Central memory CD4-positive, alpha-beta T cell (primary cell): ENCODE data around the gene FERMT1.
"Not testable (repeated sequence)": the region's sequence is repeated elsewhere in the genome, so short reads cannot be mapped to it uniquely, and the experiment has no call there.

Experiments used
- DNase-seq: peaks from one replicate; pipeline ENCODE4 v3.0.0; 2022

Gene FERMT1

DNA sequence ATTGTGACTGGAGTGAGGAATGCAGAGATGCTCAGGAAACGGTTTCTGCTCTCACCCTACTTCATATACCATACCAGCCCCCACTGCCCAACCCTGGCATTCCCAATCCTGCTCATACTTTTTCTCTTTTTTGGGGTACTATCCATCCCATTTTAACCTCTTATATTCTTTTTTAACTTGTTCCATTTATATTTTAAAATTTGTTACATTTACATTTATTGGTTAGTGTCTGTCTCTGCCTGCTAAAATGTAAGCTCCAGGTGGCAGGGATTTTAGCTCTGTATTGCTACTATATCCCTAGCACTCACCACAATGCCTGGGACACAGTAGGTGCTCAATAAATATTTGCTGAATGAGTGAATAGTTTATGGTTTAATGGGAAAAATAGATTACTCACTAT is 8.1 kb downstream of the FERMT1 start:
- DNase-seq = no peak

DNA sequence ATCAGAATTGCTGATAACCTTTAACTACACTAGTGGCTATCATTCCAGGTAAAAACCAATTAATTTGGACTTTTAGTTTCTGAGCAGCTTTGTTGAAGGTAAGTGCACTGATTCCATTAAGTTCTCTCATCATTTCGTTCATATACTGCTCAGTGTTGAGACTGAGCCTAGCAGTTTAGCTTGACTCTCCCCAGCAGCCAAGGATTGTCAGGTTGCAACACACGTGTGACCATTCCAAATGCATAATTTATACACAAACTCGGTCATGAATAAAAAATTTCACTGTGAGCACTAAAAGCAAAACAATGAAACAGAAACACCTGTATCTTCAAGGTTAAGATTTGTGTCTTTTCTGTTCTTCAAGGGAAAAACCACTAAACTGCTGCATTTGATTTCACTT is 8.9 kb downstream of the FERMT1 start:
- no peak for DNase-seq

DNA sequence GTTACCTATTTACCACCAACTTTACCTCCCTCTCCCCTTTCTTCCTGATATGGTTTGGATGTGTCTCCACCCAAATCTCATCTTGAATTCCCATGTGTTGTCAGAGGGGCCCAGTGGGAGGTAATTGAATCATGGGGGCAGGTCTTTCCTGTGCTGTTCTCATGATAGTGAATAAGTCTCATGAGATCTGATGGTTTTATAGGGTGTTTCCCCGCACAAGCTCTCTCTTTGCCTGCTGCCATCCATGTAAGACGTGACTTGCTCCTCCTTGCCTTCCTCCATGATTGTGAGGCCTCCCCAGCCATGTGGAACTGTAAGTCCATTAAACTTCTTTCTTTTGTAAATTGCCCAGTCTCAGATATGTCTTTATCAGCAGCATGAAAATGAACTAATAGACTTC is 9.9 kb downstream of the FERMT1 start:
- not testable (repeated sequence) for DNase-seq

DNA sequence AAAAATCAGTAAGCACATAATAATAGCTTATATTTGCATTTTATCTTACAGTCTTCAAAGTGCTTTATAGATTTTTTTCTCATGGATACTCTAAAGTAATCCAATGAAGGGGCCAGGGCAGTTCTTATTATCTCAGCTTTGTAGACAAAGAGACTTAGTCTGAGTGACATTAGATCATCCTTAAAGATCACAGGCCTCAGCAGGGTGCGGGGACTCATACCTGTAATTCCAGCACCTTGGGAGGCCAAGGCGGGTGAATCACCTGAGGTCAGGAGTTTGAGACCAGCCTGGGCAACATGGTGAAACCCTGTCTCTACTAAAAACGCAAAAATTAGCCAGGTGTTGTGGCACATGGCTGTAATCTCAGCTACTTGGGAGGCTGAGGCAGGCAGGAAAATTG is 14.5 kb downstream of the FERMT1 start:
- DNase-seq = no peak

DNA sequence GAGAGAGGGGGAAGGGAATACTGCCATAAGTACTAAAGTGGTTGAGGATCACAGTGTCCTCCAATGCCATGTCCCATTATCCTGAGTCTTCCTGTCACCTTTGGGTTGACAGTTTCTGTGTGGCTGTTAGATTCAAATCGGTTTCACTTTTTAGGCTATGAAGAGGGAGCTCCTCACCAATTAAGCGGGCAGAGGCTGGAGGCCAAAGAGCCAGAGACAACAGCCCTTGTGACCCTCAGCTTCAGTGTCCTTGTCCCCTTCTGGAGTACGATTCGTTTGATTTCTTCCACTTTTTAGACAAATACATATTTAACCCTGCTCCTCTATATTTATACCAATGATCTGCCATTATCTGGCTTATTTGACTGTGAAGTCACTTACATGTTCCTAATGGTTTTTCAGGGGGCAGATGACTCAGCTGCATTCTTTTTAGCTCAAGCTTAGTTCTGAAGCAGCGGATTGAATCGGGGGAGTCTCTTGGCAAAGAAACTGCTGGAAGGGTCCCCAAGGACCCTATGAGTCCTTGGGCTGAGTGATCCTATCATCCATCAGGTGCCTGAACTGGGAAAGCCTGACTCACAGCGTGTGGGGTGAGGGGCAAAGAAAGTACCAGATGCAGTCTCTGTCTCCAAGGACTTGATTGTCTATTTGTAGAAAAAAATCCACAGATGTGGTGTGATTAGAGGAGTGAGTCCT is 18.2 kb downstream of the FERMT1 start:
- DNase-seq = no peak

DNA sequence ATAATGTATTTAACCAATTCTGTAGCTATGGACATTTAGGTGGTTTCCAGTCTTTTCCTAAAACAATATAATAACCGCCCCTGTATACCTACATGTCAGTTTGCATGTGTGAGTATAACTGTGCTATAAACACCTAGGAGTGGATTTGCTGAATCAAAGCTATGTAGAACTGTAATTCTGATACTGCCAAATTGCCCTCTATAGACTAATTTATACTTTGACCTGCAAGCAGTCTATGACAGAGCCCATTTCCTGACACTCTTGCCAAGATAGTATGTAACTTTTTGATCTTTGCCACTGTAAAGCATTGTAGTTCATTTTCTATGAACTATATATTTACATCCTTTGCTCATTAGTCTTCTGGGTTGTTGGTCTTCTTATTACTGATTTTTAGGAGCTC is 19.5 kb downstream of the FERMT1 start:
- no peak for DNase-seq

DNA sequence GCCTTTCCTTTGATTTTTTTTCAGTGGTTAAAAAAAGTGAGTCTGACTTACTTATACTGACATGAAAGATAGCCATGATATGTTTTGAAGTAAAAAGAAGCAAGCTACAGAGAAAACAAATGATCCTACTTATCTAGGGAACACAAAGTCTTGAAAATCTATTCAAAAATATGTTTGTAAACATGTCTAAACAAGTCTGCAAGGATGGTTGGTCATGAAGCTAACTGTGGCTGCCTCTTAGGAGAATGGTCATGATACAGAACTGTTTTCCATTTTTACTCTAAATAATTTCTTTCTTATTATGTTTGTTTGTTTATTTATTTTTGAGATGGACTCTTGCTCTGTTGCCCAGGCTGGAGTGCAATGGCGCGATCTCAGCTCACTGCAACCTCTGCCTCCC is 21.5 kb downstream of the FERMT1 start:
- no peak for DNase-seq

DNA sequence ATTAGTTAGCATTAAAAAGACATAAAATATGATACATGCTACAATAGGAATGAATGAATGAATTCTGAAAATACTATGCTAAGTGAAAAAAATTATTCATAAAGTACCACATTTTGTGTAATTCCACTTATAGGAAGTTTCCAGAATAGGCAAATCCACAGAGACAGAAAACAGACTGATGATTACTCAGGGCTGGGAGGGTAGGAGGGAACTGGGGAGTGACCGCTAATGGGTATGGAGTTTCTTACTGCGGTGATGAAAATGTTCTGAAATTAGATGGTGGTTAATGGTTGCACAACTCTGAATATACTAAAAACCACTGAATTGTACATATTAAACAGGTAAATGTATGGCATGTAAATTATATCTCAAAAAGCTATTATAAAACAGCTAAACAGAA is 22.6 kb downstream of the FERMT1 start:
- DNase-seq = no peak

DNA sequence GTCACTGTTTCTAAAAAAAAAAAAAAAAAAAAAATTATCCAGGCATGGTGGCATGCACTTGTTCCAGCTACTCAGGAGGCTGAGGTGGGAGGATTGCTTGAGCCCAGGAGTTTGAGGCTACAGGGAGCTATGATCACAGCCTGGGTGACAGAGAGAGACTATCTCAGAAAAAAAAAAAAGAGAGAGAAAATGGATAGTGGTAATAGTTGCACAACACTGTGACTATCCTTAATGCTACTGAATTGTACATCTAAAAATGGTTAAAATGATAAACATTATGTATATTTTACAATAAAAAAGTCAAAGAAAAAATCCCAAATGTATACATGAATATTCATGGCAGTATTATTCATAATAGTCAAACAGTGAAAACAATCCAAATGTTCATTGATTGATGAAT is 23.0 kb downstream of the FERMT1 start:
- no peak for DNase-seq

DNA sequence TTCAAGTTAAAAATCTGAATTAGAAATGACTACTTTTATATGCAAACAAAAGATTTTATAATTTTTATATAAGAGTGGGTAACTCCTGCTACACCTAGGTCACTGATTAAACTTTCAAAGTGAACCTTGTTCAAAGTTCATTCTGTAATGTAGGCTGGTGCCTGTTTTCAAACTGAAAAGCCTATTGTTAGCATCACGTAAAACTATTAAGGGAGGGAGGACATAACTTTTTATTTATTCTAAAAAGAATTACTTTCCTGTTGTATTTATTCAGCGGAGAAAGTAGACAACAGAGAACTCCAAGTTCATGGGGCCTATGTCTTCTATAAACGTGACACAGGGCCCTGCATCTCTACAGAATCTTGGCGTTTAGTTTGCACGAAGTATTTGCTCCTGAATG is 27.4 kb downstream of the FERMT1 start:
- DNase-seq = no peak

DNA sequence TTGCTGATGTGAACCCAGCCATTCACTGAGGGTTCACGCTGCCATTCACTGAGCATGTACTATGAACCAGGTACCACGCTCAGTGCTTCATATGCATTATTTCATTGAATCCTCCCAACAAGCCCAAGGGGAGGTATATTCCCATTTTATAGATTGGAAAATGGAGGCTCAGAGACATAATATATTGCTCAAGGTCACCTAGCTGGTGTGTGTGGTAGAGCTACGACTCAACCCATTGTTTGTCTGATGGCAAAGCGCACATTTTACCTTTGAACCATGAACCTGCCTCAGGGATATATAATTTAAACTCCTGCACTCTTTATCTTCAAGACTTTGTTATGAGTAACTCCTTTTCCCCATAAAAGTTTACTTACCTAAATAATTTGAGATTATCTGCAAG is 28.3 kb downstream of the FERMT1 start:
- DNase-seq = no peak

DNA sequence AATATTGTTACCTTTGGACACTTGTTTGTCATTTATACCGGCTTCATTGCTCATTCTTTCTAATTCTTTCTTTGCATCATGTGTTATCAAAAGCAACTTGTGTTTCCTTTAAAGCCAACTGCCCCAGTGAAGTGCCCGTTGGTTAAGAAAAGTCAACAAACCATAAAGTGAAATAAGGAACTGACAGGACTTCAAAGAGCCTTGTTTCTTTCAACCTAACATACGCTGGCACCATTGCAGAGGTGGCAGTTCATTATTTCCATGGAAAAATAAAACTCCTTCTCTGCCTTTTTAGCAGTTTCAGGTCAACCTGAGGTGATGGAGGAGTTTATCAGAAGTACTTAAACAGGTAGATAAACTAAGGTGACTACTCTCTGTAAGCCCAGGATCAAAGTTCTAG is 28.8 kb downstream of the FERMT1 start:
- DNase-seq = no peak

DNA sequence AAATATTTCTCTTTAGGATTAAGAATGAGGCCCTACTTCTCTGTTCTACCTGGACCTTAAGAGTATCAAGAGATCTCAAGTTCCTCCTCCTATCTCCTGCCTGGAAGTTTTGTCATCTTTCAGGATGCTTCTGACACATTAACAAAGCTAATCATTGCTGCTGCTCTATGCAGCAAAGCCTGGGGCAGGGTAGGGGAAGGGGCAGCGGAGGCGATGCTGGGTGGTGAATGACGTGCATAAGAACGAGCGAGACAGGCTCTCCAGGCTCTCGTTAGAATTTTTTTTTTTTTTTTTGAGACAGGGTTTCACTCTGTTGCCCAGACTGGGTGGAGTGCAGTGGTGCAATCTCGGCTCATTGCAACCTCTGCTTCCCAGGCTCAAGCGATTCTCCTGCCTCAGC is 31.2 kb downstream of the FERMT1 start:
- no peak for DNase-seq

DNA sequence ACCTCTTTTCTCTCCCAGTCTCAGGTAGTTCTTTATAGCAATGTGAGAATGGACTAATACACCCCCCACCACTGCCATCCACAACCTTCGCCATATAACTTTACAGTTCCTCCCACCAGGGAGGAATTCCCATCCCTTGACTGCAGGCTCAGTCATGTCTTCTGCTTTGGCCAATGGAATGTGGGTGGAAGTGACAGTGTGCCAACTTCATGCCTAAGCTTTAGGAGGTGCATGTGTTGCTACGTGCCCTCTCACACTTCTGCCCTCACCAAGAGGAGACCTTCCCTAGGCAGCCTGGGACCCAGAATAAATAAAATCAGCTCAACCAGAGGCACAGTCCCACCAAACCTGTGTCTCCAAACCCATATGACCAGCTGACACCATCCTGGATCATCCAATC is 36.0 kb downstream of the FERMT1 start:
- no peak for DNase-seq

DNA sequence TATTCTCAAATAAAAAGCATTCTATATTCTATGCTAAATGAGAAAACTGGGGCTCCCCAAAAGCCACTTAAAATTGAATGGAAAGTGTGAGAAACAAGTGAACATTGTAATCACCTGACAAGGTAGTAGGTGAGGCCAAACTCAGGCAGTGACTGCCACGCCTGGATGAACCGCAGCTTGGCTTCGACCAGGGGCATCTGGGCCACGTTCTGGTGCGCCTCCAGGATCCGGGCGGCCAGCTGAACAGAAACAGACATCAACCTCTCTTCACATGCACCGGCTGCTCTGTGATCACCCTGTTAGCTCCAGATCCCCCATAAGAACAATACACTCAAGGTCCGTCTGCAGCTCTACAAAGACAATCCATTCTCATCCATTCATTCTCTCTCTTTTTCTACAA is 38.9 kb downstream of the FERMT1 start:
- DNase-seq = no peak

DNA sequence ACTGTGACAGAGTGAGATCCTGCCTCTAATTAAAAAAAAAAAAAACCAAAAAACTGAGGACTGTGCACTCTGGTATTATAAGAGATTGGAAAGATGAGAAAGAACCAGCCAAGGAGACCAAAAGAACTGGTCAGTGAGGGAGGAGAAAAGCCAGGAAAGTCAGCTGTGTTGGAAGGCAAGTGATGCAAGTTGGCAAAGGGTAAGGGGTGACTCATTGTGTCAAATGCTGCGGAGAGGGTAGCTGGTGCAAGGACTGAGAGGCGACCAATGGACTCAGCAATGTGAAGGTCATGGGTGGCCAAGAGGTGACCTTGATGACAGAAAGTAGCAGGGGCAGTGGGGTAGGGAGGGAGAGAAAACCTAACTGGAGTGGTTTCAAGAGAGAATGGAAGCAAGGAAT is 41.6 kb downstream of the FERMT1 start:
- no peak for DNase-seq

DNA sequence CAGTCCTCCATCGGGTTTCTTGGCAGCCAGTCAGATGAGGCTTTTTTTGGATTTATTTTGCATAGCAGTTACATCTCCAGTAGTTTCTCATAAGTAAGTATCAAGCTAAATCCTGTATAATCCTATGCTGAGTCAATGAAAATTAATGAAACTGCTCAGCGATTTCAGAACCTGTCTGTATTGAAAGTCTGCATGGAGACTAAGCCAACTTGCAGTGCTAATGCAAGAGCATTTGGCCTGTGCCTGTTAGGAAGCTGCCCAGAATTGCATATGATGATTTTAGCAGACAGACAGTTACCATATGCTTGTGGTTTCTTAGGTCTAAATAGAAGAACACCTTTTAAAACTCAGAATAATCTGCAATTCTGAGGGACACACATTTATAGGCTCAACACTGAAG is 43.8 kb downstream of the FERMT1 start:
- no peak for DNase-seq

DNA sequence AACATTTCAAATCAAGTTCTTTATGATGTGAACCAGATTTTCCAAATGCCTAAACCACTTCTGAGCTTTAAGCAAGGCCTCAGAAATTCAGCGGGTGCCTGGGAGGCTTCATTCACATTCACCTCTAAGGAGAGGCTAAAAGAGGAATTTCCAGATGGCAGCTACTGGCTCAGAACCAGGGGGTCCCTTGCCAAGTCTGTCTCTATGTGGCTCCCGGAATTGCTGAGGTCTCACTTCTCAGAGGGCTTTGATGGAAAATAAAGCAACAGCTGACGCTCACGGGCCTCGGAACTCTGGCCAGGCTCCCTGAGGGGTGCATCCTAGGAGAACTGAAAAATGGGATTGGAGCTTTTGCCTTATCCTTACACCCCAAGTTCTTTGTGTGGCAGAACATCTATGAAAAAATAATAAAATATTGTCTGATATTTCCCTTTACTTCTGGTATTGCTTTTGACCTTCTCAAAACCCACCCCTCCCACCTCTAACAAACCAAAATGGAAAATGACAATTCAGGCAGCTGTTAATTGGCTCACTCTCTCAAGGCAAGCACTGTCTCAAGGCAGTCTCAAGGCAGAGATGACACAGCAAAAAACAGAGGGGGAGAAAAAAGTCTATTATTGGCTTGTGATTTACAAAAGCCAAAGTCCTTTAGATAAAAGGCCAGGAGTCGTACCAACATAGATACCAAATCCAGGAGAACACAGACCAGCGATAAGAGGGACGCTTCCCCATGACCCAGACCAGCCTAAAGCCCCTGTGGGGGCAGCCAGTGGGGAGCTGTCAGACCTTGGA is 47.2 kb downstream of the FERMT1 start:
- DNase-seq = no peak

DNA sequence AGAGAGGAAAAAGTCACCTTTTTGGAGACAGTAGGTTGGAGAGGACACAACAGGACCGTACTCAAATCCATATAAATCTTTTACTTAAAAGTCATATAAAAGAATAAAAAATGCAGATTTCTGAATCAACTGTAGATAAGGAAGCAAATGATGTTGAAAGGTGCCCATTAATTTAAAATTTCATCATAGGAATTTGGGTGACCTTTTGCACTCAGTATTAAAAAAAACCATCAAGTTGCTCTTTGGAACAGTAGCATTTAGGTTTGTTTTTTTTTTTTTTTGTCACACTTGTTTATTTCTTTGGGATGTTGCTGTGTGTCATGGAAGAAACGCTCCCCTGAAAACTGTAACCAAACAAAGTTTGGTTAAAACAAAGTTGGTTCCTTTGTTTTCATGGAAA is 48.0 kb downstream of the FERMT1 start:
- DNase-seq = no peak

DNA sequence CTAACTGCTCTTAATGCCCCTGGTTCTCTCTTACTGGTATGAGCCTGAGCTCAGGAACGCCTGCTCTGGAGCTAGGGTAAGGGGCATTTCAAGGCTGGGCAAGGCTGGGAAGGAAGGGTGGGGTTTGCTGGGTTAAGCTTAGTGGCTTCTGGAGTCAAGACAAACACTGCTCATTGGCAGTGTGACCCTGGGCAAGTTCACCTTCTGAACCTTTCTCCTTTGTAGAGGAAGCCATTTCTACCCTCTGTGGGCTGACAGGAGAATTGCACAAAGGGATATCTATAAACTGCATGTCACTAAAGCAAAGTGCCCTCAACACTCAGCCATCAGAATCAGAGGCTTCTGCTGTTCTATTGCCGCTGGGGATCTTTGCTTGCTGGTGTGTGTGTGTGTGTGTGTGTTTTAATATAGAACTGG is 48.7 kb downstream of the FERMT1 start:
- DNase-seq = no peak

DNA sequence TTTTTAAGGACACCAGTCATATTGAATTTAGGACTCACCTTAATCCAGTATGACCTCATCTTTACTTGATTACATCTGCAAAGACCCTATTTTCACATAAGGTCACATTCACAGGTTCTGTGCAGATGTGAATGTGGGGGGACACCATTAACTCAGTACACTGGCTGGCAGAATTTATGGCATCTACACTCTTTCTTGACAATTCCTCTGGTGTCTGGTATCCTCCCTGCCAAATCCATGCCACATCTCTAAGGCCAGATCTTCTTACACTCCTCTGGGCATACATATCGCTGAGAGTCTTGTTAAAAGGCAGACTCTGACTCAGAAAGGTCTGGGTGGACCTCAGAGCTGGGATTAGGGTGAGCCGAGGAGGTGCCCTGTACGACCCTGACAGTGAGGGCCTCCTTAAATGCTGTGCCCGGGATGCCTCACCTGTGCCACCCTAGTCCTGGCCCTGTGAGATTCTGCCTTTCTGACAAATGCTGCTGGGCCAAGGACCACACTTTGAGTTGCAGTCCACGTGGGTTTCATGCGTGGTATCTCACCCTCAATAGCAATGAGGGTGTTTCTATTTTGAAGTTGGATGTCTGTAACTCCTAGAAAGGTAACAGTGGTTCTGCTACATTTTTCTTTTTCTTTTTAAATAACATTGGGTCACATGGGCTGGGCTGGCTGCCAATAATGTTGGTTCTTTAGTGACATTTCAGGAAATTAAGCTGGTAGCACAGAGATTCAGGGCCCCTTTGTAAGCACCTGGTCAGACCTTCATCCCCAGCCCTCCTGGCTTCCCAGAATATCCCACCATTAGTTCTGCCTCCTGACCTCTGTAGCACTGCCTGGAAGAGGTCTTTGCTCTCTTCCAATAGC is 51.8 kb downstream of the FERMT1 start:
- no peak for DNase-seq

DNA sequence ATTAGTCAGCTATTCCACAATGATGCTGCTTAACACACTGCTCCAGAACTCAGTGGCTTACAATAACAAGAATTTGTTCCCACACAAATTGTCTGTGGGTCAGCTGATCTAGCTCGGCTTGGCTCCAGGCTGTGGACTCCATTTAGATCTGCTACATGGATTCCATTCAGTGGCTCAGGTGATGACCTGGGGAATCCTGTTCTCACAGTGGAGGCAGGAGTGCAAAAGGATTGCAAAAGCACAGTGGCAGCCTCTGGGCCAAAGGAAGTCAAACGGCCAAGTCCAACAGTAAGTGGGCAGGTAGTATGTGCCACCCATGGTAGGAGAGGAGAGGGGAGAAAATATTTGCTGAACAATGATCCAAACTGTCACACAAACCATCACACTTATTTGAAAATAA is 53.2 kb downstream of the FERMT1 start:
- no peak for DNase-seq

DNA sequence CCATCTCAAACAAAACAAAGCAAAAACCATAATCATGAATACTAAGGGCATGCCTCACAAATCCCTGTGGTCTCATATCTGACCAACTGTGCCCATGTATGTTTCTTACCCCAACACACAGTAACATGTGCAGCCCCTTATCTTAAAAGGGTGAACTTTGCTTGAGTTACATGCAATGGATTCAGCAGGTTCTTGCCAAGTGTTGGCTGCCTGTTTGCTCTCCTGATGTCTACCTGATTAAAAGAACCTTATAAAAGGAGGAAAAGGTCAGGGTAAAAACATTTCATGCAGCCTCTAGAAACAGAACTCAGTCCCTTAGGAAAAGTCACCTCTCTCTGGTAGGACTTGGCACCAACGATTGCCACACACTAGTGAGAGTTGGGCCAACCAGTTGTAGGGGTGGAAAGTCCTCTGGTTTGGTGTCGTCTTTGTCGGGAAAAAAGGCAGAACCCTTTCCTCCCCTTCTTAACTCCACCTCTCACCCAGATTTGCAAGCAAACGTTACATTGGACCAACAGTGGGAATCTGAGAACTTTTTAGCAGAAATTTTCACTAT is 55.0 kb downstream of the FERMT1 start:
- no peak for DNase-seq
